GM12878 (cell line): Measurements from ENCODE around the gene ADAM23. TPM values are rescaled to one million over a fixed set of nuclear protein-coding genes. Genes with fewer than 3 reads are reported as not detected.

Source experiments
- ATAC-seq: fragments of 200-7000 bp; cut with Tn5 transposase; 3 replicates; pipeline ENCODE4 v1.9.1; 2020; ENCODE audit warnings: mild to moderate bottlenecking, moderate library complexity
- BruUV-seq: library from RNA; stranded (reverse); fragments of 400-500 nt; replicated peaks from 2 replicates; lab custom pipeline; 2021; lab: Mats Ljungman, UMichigan
- CTCF ChIA-PET: fragments of 300-600 bp; sonication (Branson Sonifier 250); formaldehyde crosslinking; extraction: SDS; loops from one replicate; lab custom pipeline; 2021; ENCODE audit warnings: inconsistent platforms; lab: Yijun Ruan, JAX
- POLR2A ChIA-PET: fragments of 350-600 bp; formaldehyde crosslinking; extraction: SDS; loops from one replicate; lab custom pipeline; 2021; ENCODE audit warnings: inconsistent platforms; lab: Charles Lee
- RAD21 ChIA-PET: fragments of 300-600 bp; sonication (Branson Sonifier 250); formaldehyde crosslinking; loops from one replicate; lab custom pipeline; 2023; ENCODE audit warnings: antibody characterized with exemption; ENCODE audit not compliant: unreplicated experiment; lab: Charles Lee
- SMC1A ChIA-PET: fragments of 300-600 bp; sonication (Branson Sonifier 250); formaldehyde crosslinking; loops from one replicate; lab custom pipeline; 2023; ENCODE audit not compliant: unreplicated experiment, uncharacterized antibody; lab: Charles Lee
- DNase-seq: peaks from one replicate; pipeline ENCODE4 v3.0.0-alpha.2; 2011; ENCODE audit warnings: low read depth, low spot score
- FAIRE-seq: peaks from 3 replicates; lab custom pipeline; 2011; peaks lifted over from hg19 to GRCh38; lab: Jason Lieb, UNC
- H2AFZ ChIP-seq: 2 replicates; pipeline ENCODE4 v1.6.0; 2011; ENCODE audit warnings: low read depth, low read length, control low read depth; ENCODE audit not compliant: control insufficient read depth
- H3K27ac ChIP-seq: 2 replicates; pipeline ENCODE4 v1.5.1; 2011; ENCODE audit warnings: control low read depth; ENCODE audit not compliant: control insufficient read depth, insufficient read depth
- H3K27me3 ChIP-seq, 2 experiments: replicated peaks in 1 of 2; 2 replicates each; pipeline versions ENCODE4 v1.6.0 to v1.6.1; 2011; ENCODE audit warnings: low read length in 1 of 2; ENCODE audit not compliant: control insufficient read depth in 2 of 2, insufficient read depth in 2 of 2
- H3K36me3 ChIP-seq, 2 experiments: 2 replicates each; pipeline ENCODE4 v1.5.1; 2011; ENCODE audit warnings: low read length in 1 of 2; ENCODE audit not compliant: control insufficient read depth in 2 of 2, insufficient read depth in 2 of 2
- H3K4me1 ChIP-seq: 2 replicates; pipeline ENCODE4 v1.6.1; 2011; ENCODE audit warnings: mild to moderate bottlenecking, low read length, moderate library complexity, mixed read lengths; ENCODE audit not compliant: control insufficient read depth, insufficient read depth
- H3K4me2 ChIP-seq: 2 replicates; pipeline ENCODE4 v1.6.0; 2011; ENCODE audit warnings: control low read depth; ENCODE audit not compliant: control insufficient read depth, insufficient read depth
- H3K4me3 ChIP-seq: fragments of 200-600 bp; sonication (generic); 2 replicates; pipeline ENCODE4 v1.5.1; 2016
- H3K79me2 ChIP-seq: 2 replicates; pipeline ENCODE4 v1.6.0; 2011; ENCODE audit warnings: low read length; ENCODE audit not compliant: control insufficient read depth, insufficient read depth
- H3K9ac ChIP-seq: 2 replicates; pipeline ENCODE4 v1.8.0; 2011; ENCODE audit warnings: low read length, control low read depth, mixed read lengths; ENCODE audit not compliant: control insufficient read depth, insufficient read depth
- H3K9me3 ChIP-seq: replicated peaks from 3 replicates; pipeline ENCODE4 v1.5.1; 2011; ENCODE audit warnings: mild to moderate bottlenecking, low read length; ENCODE audit not compliant: control insufficient read depth, insufficient read depth
- H4K20me1 ChIP-seq: 2 replicates; pipeline ENCODE4 v1.6.0; 2011; ENCODE audit not compliant: control insufficient read depth, insufficient read depth
- LARP7 ChIP-seq: fragments of 450-650 bp; IDR thresholded peaks from 2 replicates; pipeline ENCODE4 v1.6.1; 2017; ENCODE audit warnings: mild to moderate bottlenecking
- WGBS: methylation state at CpG from one replicate; pipeline ENCODE4 v1.1.6; 2016; ENCODE audit warnings: low lambda C conversion rate; ENCODE audit not compliant: insufficient replicate concordance, insufficient coverage; ENCODE audit errors: missing lambda C conversion rate; 5-methylcytosine and 5-hydroxymethylcytosine counted together
- in situ Hi-C: fragments of 300-500 bp; cut with MboI; formaldehyde crosslinking; loops from 9 replicates; pipeline ENCODE4 v1.14.3; 2018; ENCODE audit warnings: mixed read lengths
- intact Hi-C: fragments of 100-400 bp; cut with micrococcal nuclease; formaldehyde crosslinking; loops from one replicate; pipeline ENCODE4 v1.14.2; 2022; ENCODE audit not compliant: unreplicated experiment
- polyA plus RNA-seq, 11 experiments: library from polyadenylated mRNA; depleted of rRNA in 4 of 11; unstranded in 6 of 11; stranded (reverse) in 5 of 11; fragments of >200 nt; fragmentation: Nextera tagmentation in 4 of 11; fragmentation: Illumina TruSeq in 1 of 11; extraction: Ambion mirVana in 4 of 11; extraction: Trizol in 1 of 11; gene quantifications; 1 replicate in 1 of 11; 2 replicates in 10 of 11; pipeline versions ENCODE4 v1.2.1 to v1.2.3, GENCODE V29; 2011 to 2016; ENCODE audit warnings: inconsistent platforms in 2 of 11, missing spikeins in 2 of 11, low read depth in 1 of 11
- total RNA-seq, 4 experiments: library from RNA; depleted of rRNA in 3 of 4; stranded (reverse); fragments of >200 nt in 3 of 4; fragmentation: Illumina TruSeq in 1 of 4; extraction: Trizol in 1 of 4; gene quantifications; 2 replicates each; pipeline versions ENCODE4 v1.2.1 to v1.2.3, GENCODE V29; 2013 to 2021
- TF ChIP-seq, protein P1 (sequence below): fragments of 450-650 bp; conservative IDR thresholded peaks from 2 replicates; pipeline ENCODE4 v1.6.1; 2017; ENCODE audit warnings: mild to moderate bottlenecking, moderate library complexity
- TF ChIP-seq, protein P2 (sequence below): IDR thresholded peaks from 2 replicates; pipeline ENCODE4 v1.6.1; 2012; ENCODE audit warnings: low read depth, low read length, improper control_type of control experiment
- TF ChIP-seq, protein P3 (sequence below), 3 experiments: IDR thresholded peaks in 2 of 3; conservative IDR thresholded peaks in 1 of 3; 2 replicates each; pipeline ENCODE4 v1.5.1; 2011; ENCODE audit warnings: low read depth in 3 of 3, low read length in 3 of 3, mild to moderate bottlenecking in 3 of 3, control low read depth in 2 of 3, moderate library complexity in 2 of 3, inconsistent platforms in 1 of 3, mixed read lengths in 1 of 3; ENCODE audit not compliant: control insufficient read depth in 2 of 3, insufficient read depth in 1 of 3; ENCODE audit errors: extremely low read depth in 1 of 3
- TF ChIP-seq, protein P4 (sequence below): fragments of 450-650 bp; IDR thresholded peaks from 2 replicates; pipeline ENCODE4 v1.6.1; 2014; ENCODE audit warnings: mild to moderate bottlenecking

ADAM23 gene
- total and polyA plus RNA-seq, 10 of the 15 experiments (the other 5 are each of a cell fraction or from before 2014, with no cell fraction given), result 5.7 to 41.8 (median 15.6) TPM

DNA sequence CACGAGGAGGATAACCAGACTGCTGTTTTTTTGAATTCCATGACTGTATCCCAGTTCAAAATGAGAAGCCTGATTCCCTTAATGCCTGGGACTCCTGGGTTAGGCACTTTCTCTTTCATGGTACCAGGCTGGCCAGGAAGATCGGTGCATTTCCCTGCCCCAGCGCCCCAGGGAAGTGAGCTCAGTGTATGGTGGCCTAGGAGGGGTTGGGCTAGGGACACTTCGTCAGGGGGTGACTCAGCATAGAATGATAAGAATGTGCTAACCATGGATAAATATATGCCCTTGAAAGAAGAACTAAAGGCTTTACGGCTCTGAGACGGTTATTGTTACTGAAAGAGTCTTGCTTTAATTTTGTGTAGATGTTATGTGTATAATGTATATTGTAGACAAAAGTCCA is 171.5 kb downstream of the ADAM23 start:
- ChIA-PET RAD21 (interaction anchor here (1.4 kb wide), 1 partner anchor 80 kb away, joined by 3 read pairs; no protein-coding TSS in a partner anchor), CTCF (interaction anchor here (1.0 kb wide), 1 partner anchor 11 kb away, joined by 3 read pairs; no protein-coding TSS in a partner anchor), POLR2A (no interaction called here), SMC1A (interaction anchor here (1.2 kb wide), 1 partner anchor 11 kb away, joined by 4 read pairs; no protein-coding TSS in a partner anchor)
- Histone ChIP-seq H3K4me2 (no peak overlapping the region), H4K20me1 (no peaks in the 10 kb centered on the region), H3K9ac (no peak overlapping the region), H3K36me3 (no peaks in the 10 kb centered on the region), H3K9me3 (no peaks in the 10 kb centered on the region), H3K79me2 (no peaks in the 10 kb centered on the region), H3K27ac (no peak overlapping the region), H3K4me3 (no peak overlapping the region), H3K4me1 (no peaks in the 10 kb centered on the region), H3K27me3 (no peaks in the 10 kb centered on the region), H2AFZ (no peak overlapping the region)
- no peak for DNase-seq
- ATAC-seq, result no peak
- in situ Hi-C loops, result no loop called here
- BruUV-seq, result no TSS peak
- WGBS, result 53% methylated on average over 6 of the region's 6 CpGs
- TF ChIP-seq, protein P1, sequence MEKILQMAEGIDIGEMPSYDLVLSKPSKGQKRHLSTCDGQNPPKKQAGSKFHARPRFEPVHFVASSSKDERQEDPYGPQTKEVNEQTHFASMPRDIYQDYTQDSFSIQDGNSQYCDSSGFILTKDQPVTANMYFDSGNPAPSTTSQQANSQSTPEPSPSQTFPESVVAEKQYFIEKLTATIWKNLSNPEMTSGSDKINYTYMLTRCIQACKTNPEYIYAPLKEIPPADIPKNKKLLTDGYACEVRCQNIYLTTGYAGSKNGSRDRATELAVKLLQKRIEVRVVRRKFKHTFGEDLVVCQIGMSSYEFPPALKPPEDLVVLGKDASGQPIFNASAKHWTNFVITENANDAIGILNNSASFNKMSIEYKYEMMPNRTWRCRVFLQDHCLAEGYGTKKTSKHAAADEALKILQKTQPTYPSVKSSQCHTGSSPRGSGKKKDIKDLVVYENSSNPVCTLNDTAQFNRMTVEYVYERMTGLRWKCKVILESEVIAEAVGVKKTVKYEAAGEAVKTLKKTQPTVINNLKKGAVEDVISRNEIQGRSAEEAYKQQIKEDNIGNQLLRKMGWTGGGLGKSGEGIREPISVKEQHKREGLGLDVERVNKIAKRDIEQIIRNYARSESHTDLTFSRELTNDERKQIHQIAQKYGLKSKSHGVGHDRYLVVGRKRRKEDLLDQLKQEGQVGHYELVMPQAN, result no peak
- TF ChIP-seq, protein P2, sequence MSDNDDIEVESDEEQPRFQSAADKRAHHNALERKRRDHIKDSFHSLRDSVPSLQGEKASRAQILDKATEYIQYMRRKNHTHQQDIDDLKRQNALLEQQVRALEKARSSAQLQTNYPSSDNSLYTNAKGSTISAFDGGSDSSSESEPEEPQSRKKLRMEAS, result no peak
- no peak for FAIRE-seq
- intact Hi-C loops, result no loop called here

DNA sequence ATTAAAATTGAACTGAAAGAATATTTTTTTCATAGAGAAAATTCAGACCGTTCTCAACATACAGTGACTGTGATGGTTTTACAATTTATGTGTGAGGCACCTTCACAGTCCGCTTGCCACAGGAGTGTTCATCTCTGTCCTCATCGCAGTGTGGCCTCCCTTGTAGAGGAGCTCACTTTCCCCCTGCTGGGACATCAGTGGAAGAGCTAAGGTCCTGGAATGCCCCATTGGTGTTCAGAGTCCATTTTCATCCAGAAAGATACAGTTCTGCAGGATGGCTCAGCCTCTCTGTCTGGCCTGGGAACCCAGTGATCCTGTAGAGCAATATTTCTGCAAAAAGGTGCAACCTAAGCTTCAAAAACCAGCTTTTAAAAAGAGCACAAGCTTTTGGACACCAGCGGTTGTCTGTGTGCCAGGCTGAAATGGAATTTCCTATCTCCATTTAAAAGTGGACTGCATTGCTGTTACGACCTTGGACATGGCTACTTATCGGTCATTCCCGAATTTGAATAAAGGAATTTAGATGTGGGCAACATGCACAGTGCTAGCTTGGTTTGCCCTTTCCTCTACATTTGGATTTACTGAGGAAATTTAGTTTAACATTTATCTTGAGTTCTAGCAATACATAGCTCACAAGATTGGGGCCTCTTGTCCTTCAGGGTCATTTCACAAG is 172.2 kb downstream of the ADAM23 start:
- Histone ChIP-seq H4K20me1 (no peaks in the 10 kb centered on the region), H3K9ac (no peak overlapping the region), H3K4me2 (no peak overlapping the region), H2AFZ (no peak overlapping the region), H3K79me2 (no peaks in the 10 kb centered on the region), H3K4me3 (no peak overlapping the region), H3K27ac (no peak overlapping the region), H3K4me1 (no peaks in the 10 kb centered on the region), H3K36me3 (no peaks in the 10 kb centered on the region), H3K27me3 (no peaks in the 10 kb centered on the region), H3K9me3 (no peaks in the 10 kb centered on the region)
- POLR2A ChIA-PET, result no interaction called here
- WGBS, result 55% methylated on average over 7 of the region's 7 CpGs
- SMC1A ChIA-PET, result interaction anchor here (1.2 kb wide), 1 partner anchor 11 kb away, joined by 4 read pairs; no protein-coding TSS in a partner anchor
- no TSS peak for BruUV-seq
- in situ Hi-C loops, result no loop called here
- CTCF ChIA-PET, result interaction anchor here (1.0 kb wide), 1 partner anchor 10 kb away, joined by 3 read pairs; no protein-coding TSS in a partner anchor
- ATAC-seq (no peak), FAIRE-seq (no peak), DNase-seq (no peak)
- RAD21 ChIA-PET, result interaction anchor here (1.4 kb wide), 1 partner anchor 79 kb away, joined by 3 read pairs; no protein-coding TSS in a partner anchor
- intact Hi-C loops, result no loop called here
- no peak for TF ChIP-seq LARP7
- TF ChIP-seq, protein P3, sequence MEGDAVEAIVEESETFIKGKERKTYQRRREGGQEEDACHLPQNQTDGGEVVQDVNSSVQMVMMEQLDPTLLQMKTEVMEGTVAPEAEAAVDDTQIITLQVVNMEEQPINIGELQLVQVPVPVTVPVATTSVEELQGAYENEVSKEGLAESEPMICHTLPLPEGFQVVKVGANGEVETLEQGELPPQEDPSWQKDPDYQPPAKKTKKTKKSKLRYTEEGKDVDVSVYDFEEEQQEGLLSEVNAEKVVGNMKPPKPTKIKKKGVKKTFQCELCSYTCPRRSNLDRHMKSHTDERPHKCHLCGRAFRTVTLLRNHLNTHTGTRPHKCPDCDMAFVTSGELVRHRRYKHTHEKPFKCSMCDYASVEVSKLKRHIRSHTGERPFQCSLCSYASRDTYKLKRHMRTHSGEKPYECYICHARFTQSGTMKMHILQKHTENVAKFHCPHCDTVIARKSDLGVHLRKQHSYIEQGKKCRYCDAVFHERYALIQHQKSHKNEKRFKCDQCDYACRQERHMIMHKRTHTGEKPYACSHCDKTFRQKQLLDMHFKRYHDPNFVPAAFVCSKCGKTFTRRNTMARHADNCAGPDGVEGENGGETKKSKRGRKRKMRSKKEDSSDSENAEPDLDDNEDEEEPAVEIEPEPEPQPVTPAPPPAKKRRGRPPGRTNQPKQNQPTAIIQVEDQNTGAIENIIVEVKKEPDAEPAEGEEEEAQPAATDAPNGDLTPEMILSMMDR (IDR thresholded peaks at IDR 0.05 in 2 of 3, conservative IDR thresholded peaks at IDR 0.05 in 1 of 3; ENCODE audit: control insufficient read depth in 2 of 3, extremely low read depth in 1 of 3, insufficient read depth in 1 of 3, low read depth in 3 of 3, low read length in 3 of 3), result no peak
- TF ChIP-seq, protein P4, sequence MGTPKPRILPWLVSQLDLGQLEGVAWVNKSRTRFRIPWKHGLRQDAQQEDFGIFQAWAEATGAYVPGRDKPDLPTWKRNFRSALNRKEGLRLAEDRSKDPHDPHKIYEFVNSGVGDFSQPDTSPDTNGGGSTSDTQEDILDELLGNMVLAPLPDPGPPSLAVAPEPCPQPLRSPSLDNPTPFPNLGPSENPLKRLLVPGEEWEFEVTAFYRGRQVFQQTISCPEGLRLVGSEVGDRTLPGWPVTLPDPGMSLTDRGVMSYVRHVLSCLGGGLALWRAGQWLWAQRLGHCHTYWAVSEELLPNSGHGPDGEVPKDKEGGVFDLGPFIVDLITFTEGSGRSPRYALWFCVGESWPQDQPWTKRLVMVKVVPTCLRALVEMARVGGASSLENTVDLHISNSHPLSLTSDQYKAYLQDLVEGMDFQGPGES, result no peak
